MCF 10A (cell line): ENCODE results near the gene SRRM1. TPM values are rescaled to one million over a fixed set of nuclear protein-coding genes. Genes with fewer than 3 reads are reported as not detected.
A peak's percentile ranks its signal among the peaks of the same experiment; 100 is the strongest.
"Not testable (repeated sequence)": the region's sequence is repeated elsewhere in the genome, so short reads cannot be mapped to it uniquely, and the experiment has no call there.

ENCODE experiments used
- BruUV-seq: library from RNA; stranded (reverse); fragments of 400-500 nt; replicated peaks from 2 replicates; lab custom pipeline; 2021; lab: Mats Ljungman, UMichigan
- CTCF ChIA-PET: fragments of 300-600 bp; sonication (Branson Sonifier 250); formaldehyde crosslinking; extraction: SDS; loops from one replicate; lab custom pipeline; 2021; ENCODE audit warnings: antibody characterized with exemption, inconsistent platforms; lab: Yijun Ruan, JAX
- POLR2A ChIA-PET: fragments of 300-600, 350-650 bp; sonication (Branson Sonifier 250); formaldehyde crosslinking; extraction: SDS; loops from one replicate; lab custom pipeline; 2020; ENCODE audit warnings: antibody characterized with exemption, inconsistent platforms; lab: Yijun Ruan, JAX
- DNase-seq: peaks from one replicate; pipeline ENCODE4 v3.0.0-alpha.2; 2018; ENCODE audit not compliant: unreplicated experiment
- H3K27ac Mint-ChIP-seq: one replicate; pipeline ENCODE4 v1.8.0; 2022; ENCODE audit warnings: mild to moderate bottlenecking, low read depth, mixed read lengths; ENCODE audit not compliant: unreplicated experiment
- H3K27me3 Mint-ChIP-seq: one replicate; pipeline ENCODE4 v1.8.0; 2022; ENCODE audit warnings: mixed read lengths; ENCODE audit not compliant: insufficient read depth, unreplicated experiment
- H3K36me3 Mint-ChIP-seq: one replicate; pipeline ENCODE4 v1.8.0; 2022; ENCODE audit warnings: mild to moderate bottlenecking, moderate library complexity, mixed read lengths; ENCODE audit not compliant: insufficient read depth, unreplicated experiment
- H3K4me1 Mint-ChIP-seq: one replicate; pipeline ENCODE4 v1.8.0; 2022; ENCODE audit warnings: mixed read lengths; ENCODE audit not compliant: insufficient read depth, unreplicated experiment
- H3K4me3 Mint-ChIP-seq: one replicate; pipeline ENCODE4 v1.8.0; 2022; ENCODE audit warnings: mild to moderate bottlenecking, moderate library complexity, mixed read lengths; ENCODE audit not compliant: unreplicated experiment
- H3K9me3 Mint-ChIP-seq: one replicate; pipeline ENCODE4 v1.8.0; 2022; ENCODE audit warnings: mixed read lengths; ENCODE audit not compliant: unreplicated experiment
- intact Hi-C: fragments of 100-400 bp; cut with micrococcal nuclease; formaldehyde crosslinking; loops from 2 replicates; pipeline ENCODE4 v1.14.1; 2022
- total RNA-seq: library from RNA; stranded (reverse); gene quantifications from 2 replicates; pipeline ENCODE4 v1.2.3, GENCODE V29; 2022
- TF ChIP-seq, protein P1 (sequence below): fragments of 200-600 bp; IDR thresholded peaks from one replicate; pipeline ENCODE4 v1.8.0; 2022; ENCODE audit warnings: antibody characterized with exemption, mild to moderate bottlenecking; ENCODE audit not compliant: unreplicated experiment

Gene SRRM1
- total RNA-seq, 1 experiment from 2014 or later: 154 TPM

DNA sequence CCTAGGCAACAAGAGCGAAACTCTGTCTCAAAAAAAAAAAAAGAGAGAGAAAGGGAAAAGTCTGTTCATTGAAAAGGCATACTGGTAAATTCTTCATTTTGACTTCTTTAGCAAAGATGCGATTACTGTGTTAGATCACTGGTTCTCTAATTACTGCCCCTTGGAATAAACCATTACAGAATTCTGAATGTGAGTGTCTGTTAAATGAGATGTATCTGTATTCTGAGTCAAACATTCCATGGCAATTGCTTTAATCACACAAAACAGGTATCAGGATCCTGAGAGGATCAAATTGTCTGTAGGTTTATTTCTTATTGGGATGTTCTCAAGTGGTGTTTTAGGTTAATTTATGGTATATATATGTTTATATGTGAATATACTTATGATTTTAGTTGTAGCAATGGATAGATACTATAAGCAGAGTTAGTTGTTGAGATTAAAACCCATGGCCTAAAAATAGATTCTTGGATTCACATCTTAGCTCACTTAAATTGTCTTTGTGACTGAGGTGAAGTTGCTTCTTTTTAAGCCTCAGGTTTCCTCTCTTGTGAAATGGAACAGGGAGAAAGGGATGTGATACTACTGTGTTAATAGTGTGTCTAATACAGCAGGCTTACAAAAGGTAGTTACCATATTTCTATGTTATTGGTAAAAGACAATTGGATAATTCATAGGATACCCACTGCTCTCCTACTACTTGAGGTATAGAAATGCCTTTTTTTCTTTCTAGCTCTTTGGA lies 16.2 kb downstream of the SRRM1 start:
- POLR2A ChIA-PET: interaction anchor here (1.0 to 2.6 kb wide), 4 partner anchors 13 to 24 kb away, joined by 4 to 9 read pairs (median 6); no protein-coding TSS in a partner anchor
- H3K27me3 Mint-ChIP-seq: no peaks in the 10 kb centered on the region
- BruUV-seq: no TSS peak
- peaks cover 14% of the 10 kb centered on the region for H3K4me1 Mint-ChIP-seq
- H3K4me3 Mint-ChIP-seq: no peak overlapping the region
- TF ChIP-seq, protein P1, sequence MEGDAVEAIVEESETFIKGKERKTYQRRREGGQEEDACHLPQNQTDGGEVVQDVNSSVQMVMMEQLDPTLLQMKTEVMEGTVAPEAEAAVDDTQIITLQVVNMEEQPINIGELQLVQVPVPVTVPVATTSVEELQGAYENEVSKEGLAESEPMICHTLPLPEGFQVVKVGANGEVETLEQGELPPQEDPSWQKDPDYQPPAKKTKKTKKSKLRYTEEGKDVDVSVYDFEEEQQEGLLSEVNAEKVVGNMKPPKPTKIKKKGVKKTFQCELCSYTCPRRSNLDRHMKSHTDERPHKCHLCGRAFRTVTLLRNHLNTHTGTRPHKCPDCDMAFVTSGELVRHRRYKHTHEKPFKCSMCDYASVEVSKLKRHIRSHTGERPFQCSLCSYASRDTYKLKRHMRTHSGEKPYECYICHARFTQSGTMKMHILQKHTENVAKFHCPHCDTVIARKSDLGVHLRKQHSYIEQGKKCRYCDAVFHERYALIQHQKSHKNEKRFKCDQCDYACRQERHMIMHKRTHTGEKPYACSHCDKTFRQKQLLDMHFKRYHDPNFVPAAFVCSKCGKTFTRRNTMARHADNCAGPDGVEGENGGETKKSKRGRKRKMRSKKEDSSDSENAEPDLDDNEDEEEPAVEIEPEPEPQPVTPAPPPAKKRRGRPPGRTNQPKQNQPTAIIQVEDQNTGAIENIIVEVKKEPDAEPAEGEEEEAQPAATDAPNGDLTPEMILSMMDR: no peak
- peak overlapping the region; percentile 31 for H3K27ac Mint-ChIP-seq
- H3K9me3 Mint-ChIP-seq: no peaks in the 10 kb centered on the region
- no peak for DNase-seq
- CTCF ChIA-PET: interaction anchor here (1.6 kb wide), 1 partner anchor 25 kb away, joined by 4 read pairs; no protein-coding TSS in a partner anchor
- intact Hi-C loops: no loop called here
- peaks cover 98% of the 10 kb centered on the region for H3K36me3 Mint-ChIP-seq

DNA sequence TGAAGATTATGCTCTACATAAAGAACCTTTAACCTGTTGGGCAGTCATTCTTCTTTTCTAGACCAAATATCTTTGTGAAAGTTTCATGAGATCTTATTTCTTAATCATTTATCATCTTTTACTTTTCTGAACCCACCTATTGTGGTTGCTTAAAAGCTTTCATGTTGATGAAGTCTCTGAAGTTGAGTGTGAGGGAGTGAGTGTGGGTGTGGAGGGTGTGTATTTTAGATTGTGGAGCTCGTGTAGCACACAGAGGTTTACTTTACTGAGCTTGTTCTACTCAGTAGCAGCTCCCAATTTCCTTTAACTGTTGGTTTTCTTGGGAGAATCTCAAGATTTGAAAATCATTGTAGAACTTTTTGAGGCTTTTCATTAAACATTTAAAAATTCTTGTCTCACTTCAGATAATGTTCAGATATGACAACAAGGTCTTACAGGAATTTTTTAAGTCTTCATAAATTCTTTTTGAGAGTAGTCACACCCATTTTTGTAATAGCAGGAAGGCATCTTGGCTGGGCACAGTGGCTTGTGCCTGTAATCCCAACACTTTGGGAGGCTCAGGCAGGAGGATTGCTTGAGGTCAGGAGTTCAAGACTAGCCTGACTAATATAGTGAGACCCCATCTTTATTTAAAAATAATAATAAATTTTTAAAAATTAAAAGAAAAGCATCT lies 17.0 kb downstream of the SRRM1 start:
- Mint-ChIP-seq H3K36me3 (peaks cover 98% of the 10 kb centered on the region), H3K4me1 (peaks cover 14% of the 10 kb centered on the region), H3K4me3 (no peak overlapping the region), H3K9me3 (no peaks in the 10 kb centered on the region), H3K27ac (peak overlapping the region; percentile 31), H3K27me3 (no peaks in the 10 kb centered on the region)
- no TSS peak for BruUV-seq
- intact Hi-C loops: no loop called here
- DNase-seq: no peak
- ChIA-PET CTCF (interaction anchor here (0.5 to 1.6 kb wide), 4 partner anchors 24 to 173 kb away, joined by 3 to 5 read pairs (median 4); no protein-coding TSS in a partner anchor), POLR2A (interaction anchor here (0.7 to 2.6 kb wide), 5 partner anchors 12 to 42 kb away, joined by 4 to 9 read pairs (median 5); no protein-coding TSS in a partner anchor)
- TF ChIP-seq, protein P1: no peak

DNA sequence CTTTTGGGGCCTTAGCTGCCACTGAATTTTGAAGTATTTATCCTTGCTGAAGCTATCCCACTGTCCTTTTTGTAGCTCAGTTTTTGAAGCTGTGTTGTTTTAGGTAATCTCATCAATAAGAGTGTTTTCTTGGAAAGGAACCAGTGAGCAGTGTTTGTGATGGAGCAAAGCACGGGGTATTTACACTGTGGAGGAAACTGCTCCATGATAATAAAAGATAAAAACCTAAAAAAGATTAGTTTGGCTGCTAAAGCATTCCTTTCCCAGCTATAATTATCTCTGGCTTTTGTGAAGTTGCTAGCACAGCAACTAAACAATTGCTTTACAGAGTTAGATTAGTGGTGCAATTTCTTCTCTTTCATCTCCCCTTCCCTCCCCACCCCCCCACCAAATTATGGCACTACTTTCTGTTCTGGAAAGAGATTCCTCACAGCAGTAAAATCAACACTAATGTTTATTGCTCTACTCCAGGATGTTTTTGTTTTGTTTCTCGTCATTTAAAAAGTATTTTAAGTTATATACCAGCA lies 21.5 kb downstream of the SRRM1 start:
- Mint-ChIP-seq H3K9me3 (no peaks in the 10 kb centered on the region), H3K27me3 (no peaks in the 10 kb centered on the region), H3K27ac (no peak overlapping the region), H3K4me1 (peaks cover 7% of the 10 kb centered on the region), H3K4me3 (no peak overlapping the region), H3K36me3 (peaks cover 99% of the 10 kb centered on the region)
- TF ChIP-seq, protein P1: no peak
- intact Hi-C loops: no loop called here
- ChIA-PET CTCF (interaction anchor here (0.6 to 1.2 kb wide), 4 partner anchors 24 to 466 kb away, joined by 3 to 4 read pairs (median 3); no protein-coding TSS in a partner anchor), POLR2A (interaction anchor here (0.8 to 1.1 kb wide), 3 partner anchors 9 to 19 kb away, joined by 3 read pairs; no protein-coding TSS in a partner anchor)
- BruUV-seq: no TSS peak
- DNase-seq: no peak

DNA sequence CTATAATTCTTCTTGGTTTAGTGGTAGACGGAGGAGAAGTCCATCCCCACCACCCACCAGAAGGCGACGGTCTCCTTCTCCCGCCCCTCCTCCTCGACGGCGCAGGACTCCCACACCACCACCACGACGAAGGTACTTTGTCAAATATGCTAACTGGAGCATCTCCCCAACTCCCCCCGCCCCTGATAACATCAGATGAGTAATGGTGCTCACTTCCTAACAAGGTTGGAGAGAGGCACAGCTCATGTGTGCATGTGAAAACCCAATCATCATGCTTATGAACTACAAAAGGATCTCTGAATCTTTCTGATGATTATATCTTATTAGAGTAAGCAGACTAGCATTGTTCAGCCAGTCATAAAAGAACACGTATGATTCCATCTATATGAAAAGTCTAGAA lies 23.7 kb downstream of the SRRM1 start:
- TF ChIP-seq, protein P1: no peak
- ChIA-PET CTCF (no interaction called here), POLR2A (no interaction called here)
- Mint-ChIP-seq H3K4me3 (no peak overlapping the region), H3K27me3 (no peaks in the 10 kb centered on the region), H3K9me3 (no peaks in the 10 kb centered on the region), H3K36me3 (peaks cover 100% of the 10 kb centered on the region), H3K4me1 (no peaks in the 10 kb centered on the region), H3K27ac (no peak overlapping the region)
- no peak for DNase-seq
- no TSS peak for BruUV-seq
- intact Hi-C loops: no loop called here

DNA sequence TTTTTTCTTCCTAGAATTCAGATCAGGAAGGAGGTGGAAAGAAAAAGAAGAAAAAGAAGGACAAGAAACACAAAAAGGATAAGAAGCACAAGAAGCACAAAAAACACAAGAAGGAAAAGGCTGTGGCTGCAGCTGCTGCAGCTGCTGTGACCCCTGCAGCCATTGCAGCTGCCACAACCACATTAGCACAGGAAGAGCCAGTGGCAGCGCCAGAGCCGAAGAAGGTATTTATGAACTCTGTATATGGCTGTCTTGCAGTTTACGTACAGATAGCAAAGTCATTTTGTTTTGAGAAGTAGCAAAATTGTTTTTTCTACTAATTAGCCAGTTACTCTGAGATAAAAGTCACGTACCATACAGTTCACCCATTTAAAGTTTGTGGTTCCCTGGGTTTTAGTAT lies 28.3 kb downstream of the SRRM1 start:
- DNase-seq, H3K27ac Mint-ChIP-seq, H3K9me3 Mint-ChIP-seq, H3K4me1 Mint-ChIP-seq, H3K4me3 Mint-ChIP-seq, CTCF ChIA-PET, H3K27me3 Mint-ChIP-seq, intact Hi-C loops, BruUV-seq: not testable (repeated sequence)
- peaks cover 98% of the 10 kb centered on the region for H3K36me3 Mint-ChIP-seq
- POLR2A ChIA-PET: interaction anchor here (1.0 to 1.2 kb wide), 2 partner anchors 11 to 12 kb away, joined by 3 to 4 read pairs; no protein-coding TSS in a partner anchor
